GM21528 (cell line): ENCODE measurements around the gene SLC5A6.
A peak's percentile ranks its signal among the peaks of the same experiment; 100 is the strongest.

ENCODE experiments used
- ATAC-seq: cut with Tn5 transposase; IDR thresholded peaks from one replicate; pipeline ENCODE4 v1.9.1; 2021; ENCODE audit warnings: mild to moderate bottlenecking, moderate library complexity; ENCODE audit not compliant: unreplicated experiment, low FRiP score

Gene SLC5A6

DNA sequence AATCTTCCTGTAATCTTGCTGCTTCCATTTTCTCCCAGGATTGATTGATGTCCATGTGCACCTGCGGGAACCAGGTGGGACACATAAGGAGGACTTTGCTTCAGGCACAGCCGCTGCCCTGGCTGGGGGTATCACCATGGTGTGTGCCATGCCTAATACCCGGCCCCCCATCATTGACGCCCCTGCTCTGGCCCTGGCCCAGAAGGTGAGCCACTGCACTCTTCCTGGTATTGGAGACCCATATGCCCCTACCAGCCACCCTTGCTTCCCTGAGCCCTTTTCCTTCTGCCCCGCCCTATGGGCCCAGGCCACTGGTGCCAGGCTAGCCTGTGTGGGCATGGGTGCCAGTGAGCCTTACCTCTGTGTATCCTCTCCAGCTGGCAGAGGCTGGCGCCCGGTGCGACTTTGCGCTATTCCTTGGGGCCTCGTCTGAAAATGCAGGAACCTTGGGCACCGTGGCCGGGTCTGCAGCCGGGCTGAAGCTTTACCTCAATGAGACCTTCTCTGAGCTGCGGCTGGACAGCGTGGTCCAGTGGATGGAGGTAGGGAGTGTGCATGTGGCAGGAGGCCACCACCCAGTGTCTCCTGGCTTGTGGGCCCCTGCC lies 25.4 kb upstream of the SLC5A6 start:
- ATAC-seq, result no peak

DNA sequence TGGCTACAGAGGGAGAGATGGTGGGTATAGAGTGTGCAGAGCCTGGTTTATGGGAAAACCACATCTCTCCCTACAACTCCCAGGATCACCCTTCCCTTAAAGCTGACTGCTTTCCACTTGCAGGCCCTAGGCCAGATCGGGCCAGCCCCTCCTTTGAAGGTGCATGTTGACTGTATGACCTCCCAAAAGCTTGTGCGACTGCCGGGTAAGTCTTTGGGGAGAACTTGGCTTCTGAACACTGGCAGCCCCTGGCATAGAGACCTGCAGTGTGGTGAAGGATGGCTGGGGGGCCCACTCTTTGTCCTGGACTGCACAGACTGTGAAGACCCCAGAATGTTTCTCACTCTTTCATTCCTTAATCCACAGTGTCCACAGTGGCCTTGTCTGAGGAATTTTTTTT lies 24.6 kb upstream of the SLC5A6 start:
- ATAC-seq, result no peak

DNA sequence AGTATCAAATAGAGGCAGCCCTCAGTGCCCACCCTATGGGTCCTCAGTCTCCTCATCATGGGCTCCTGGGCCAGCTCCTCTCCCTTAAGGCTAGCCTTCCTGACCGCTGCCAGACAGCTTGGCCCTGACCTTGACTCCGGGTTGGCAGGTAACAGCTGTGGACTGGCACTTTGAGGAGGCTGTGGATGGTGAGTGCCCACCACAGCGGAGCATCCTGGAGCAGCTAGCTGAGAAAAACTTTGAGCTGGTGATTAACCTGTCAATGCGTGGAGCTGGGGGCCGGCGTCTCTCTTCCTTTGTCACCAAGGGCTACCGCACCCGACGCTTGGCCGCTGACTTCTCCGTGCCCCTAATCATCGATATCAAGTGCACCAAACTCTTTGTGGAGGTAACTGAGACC lies 24.1 kb upstream of the SLC5A6 start:
- ATAC-seq, result no peak

DNA sequence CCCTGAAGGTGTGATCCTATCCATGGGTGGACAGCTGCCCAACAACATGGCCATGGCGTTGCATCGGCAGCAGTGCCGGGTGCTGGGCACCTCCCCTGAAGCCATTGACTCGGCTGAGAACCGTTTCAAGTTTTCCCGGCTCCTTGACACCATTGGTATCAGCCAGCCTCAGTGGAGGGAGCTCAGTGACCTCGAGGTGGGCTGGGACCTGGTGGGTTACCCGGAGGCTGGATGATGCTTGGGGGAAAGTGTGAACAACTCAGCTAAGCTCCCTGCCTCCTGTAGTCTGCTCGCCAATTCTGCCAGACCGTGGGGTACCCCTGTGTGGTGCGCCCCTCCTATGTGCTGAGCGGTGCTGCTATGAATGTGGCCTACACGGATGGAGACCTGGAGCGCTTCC lies 21.3 kb upstream of the SLC5A6 start:
- no peak for ATAC-seq

DNA sequence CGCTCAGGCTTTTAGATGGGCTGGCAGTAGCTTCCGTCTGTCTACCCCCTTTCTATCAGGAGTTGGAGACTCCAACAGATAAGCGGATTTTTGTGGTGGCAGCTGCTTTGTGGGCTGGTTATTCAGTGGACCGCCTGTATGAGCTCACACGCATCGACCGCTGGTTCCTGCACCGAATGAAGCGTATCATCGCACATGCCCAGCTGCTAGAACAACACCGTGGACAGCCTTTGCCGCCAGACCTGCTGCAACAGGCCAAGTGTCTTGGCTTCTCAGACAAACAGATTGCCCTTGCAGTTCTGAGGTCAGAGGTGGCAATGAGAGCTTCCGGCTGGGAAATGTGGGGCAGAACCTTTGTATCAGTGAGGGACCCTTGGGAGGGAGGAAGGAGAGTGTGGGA lies 19.9 kb upstream of the SLC5A6 start:
- no peak for ATAC-seq

DNA sequence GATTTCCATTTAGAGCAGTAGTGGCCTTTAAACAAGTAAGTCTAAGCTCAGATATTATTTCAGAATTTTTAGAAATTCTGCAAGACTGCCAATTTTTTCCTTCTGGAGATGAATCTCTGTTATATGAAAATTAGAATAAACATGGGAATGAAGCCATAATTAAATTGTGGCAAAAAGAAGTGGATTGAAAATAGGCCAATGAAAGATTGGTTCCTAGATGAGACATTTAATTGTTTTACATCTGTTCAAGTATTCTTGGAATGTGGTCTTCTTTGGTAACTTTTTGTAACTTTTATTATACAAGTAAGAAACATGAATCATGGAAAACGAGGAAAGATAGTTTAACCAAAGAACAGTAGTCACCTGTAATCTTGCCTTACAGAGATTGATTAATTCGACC lies 15.4 kb upstream of the SLC5A6 start:
- no peak for ATAC-seq

DNA sequence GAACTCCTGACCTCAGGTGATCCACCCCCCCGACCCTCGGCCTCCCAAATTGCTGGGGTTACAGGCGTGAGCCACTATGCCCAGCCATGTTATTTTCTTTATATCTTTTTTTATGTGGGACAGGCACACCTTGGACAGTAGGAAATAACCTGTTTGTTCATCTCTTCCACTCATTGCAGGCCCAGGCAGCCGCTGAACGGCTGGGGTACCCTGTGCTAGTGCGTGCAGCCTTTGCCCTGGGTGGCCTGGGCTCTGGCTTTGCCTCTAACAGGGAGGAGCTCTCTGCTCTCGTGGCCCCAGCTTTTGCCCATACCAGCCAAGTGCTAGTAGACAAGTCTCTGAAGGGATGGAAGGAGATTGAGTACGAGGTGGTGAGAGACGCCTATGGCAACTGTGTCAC lies 13.5 kb upstream of the SLC5A6 start:
- ATAC-seq, result no peak

DNA sequence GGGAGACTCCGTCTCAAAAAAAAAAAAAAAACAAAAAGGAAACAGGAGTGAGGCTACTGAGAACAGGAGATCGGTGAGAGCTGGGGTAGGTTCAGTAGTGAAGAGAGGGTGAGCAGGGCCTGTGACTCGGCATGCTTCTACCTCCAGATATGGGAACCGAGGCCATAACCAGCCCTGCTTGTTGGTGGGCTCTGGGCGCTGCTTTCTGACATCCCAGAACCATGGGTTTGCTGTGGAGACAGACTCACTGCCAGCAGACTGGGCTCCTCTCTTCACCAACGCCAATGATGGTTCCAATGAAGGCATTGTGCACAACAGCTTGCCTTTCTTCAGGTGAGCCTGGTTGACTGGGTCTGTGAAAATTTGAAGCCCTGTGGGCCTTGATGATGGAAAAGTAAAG lies 11.3 kb upstream of the SLC5A6 start:
- no peak for ATAC-seq

DNA sequence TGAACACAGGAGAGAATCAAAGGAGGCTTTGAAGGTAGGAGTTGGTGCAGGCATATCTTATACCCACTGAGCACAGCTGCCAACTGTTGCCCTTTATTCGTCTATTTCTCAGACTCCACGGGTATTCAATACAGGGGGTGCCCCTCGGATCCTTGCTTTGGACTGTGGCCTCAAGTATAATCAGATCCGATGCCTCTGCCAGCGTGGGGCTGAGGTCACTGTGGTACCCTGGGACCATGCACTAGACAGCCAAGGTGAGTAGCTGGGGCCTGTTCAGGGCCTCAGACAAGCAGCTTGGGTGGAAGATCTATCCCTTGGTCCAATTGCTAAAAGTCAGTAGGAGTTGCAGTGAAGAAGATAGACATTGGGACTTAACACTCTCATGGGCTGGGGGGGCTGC lies 10.3 kb upstream of the SLC5A6 start:
- ATAC-seq, result no peak

DNA sequence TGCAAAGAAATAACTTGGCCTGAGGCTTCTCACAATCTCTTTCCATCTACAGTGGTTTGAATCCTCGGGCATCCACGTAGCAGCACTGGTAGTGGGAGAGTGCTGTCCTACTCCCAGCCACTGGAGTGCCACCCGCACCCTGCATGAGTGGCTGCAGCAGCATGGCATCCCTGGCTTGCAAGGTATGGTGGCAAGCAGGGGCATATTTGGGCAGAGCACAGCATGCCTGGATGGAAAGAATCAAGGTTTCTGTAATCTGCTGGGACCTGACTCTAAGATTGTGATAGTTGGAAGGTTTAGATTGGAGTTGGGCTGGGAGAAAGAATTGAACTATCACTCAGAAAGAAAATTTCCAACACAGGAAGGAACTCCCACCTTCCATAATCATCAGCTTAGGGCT lies 9.1 kb upstream of the SLC5A6 start:
- ATAC-seq, result no peak

DNA sequence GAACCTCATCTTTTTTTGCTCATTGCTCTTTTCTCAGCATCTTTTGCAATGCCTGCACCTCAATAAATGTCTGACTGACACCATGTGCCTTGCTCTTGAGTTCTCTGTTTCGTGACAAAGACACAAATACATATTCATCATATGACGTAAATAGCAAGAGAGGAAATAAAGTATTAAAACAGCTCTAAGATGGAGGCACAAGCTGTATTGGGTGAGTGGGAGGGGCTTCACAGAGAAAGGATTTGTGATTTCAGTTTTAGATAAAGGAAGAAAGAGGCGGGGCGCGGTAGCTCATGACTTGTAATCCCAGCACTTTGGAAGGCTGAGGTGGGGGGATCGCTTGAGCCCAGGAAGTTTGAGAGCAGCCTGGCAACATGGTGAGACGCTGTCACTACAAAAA lies 8.0 kb upstream of the SLC5A6 start:
- ATAC-seq, result no peak

DNA sequence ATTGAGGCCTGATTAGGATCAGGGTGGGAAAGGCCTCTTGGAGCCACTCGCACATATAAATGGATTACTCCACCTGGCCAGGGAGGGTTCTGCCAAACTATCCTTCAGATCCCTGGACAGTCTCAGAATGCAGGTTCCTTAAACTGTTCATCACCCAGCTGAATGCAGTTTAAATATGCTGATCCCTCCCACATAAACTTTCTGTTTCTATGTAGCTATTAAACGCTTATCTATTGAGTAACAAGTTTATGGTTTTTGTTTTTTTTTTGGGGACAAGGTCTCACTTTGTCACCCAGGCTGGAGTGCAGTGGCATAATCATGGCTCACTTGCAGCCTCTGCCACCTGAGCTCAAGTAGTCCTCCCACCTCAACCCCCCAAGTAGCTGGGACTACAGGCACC lies 7.0 kb upstream of the SLC5A6 start:
- ATAC-seq, result no peak

DNA sequence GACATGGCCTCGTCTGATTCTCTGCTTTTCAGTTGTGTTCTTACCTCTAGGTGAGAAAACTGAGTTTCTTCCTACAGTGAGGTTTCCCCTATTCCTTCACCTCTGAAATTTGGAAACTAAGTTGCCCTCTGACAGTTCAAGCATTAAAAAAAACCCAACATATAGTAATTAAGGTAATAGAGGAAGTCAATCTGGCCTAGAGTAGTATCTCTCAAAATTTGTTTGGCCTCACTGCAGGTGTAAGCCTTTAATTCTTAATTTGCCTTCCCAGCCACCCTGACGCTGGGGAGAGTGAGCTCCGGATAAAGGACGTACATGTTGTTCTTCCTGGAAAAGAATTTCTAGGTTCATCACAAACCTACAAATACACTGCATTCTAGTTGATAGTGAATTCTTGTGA lies 6.5 kb upstream of the SLC5A6 start:
- no peak for ATAC-seq

DNA sequence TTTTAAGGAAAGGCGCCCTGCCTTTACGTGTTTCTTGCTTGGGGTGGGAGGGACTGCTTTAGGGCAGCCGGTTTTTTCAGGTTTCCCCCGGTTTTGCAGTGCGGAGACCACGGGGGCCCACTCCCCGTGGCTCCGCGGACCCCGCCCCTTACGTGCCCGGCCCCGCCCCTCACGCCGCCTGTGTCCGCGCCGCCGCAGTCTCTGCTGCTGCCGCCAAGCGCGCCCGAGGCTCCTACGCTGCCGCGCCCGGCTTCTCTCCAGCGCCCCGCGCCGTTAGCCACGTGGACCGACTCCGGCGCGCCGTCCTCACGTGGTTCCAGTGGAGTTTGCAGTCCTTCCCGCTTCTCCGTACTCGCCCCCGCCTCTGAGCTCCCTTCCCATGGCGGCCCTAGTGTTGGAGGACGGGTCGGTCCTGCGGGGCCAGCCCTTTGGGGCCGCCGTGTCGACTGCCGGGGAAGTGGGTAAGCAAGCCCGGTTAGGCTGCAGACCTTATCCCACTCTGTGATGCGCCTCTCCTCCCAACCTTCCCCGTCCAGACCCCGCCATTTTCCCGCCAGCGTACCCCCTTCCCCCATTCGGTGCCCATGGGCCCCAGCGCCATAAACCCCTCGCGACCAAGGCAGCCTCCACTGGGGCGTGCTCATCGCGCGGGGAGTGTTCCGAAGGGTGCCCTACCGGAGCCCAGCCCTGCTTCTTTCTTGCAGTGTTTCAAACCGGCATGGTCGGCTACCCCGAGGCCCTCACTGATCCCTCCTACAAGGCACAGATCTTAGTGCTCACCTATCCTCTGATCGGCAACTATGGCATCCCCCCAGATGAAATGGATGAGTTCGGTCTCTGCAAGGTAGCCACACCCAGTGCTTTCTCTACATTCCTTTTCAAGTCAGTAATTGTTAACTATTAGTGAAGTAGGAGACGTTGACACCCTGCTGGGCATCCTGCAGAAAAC lies 5.4 kb upstream of the SLC5A6 start, which contains the start of gene CAD:
CAD (plus strand) TSS at position 197 of the 949 bp plus-strand sequence; CDS start at position 380, 183 bp downstream.
- ATAC-seq, result peak; percentile 72

DNA sequence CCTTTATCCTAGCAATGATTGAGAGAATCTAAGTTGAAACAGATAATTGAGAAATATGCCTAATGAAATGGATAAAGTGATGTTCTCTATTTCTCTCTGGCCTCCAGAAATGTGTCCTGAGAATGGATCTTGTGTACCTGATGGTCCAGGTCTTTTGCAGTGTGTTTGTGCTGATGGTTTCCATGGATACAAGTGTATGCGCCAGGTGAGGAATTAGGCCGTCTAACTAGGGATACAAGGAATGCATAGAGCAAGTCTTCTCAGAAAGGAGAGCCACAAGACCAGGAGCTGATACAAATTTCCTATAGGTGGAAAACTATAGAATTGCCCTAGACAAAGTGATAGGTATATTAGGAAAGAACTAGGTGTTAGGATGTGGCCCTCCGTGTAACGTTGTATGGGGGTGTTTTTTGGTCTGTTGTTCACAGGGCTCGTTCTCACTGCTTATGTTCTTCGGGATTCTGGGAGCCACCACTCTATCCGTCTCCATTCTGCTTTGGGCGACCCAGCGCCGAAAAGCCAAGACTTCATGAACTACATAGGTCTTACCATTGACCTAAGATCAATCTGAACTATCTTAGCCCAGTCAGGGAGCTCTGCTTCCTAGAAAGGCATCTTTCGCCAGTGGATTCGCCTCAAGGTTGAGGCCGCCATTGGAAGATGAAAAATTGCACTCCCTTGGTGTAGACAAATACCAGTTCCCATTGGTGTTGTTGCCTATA lies 4.5 kb upstream of the SLC5A6 start:
- ATAC-seq, result no peak

DNA sequence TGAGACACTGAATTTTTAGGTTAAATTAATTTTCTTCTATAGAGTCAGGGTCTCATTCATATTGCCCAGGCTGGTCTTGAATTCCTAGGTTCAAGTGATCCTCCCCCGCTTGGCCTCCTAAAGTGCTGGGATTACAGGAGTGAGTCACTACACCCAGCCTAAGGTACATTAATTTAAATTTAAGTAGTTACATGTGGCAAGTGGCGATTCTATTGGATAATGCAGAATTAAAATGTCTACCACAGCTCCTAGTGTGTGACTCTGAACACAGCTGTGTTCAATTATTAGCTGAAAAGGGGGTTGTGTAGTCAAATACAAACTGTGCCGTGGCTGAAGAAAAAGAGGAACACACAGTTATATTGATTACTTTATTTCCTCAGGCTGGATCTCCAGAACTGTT lies 2.9 kb upstream of the SLC5A6 start:
- no peak for ATAC-seq

DNA sequence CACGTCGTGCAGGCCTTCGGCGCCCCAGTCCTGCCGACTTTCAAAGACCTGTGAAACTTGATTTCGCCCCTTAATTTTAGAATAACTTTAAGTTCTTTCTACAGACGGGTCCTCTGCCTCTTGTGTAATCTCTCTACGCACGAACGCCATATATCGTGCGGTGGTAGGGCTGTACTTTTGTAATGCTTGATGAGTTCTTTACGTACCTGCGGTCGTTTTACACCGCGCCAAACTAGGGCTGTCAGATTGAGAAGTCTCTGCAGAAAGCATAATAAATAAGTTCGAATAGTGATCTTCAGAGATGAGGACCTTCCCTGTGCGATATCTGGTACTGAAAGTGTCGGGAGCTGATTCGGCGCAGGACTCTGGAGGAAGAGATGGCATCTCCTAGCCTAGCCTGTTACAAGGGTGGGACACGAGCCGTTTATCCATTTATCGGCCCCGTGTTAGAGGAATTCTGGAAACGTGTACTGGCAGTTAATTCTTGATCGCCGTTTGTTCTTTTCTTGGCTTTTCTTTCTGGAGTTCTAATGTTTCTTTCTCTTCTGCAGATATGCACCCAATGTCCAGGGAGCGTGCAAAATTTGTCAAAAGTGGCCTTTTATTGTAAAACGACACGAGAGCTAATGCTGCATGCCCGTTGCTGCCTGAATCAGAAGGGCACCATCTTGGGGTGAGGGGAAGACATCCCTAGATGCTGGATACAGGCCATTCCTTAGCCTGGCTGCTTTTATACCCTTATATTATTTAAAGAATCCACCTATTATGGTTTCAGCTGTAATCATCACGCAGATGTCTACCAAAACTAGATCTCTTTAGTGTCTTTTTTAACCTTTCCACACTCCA lies 781 bp upstream of the SLC5A6 start:
- ATAC-seq, result peak; percentile 9

DNA sequence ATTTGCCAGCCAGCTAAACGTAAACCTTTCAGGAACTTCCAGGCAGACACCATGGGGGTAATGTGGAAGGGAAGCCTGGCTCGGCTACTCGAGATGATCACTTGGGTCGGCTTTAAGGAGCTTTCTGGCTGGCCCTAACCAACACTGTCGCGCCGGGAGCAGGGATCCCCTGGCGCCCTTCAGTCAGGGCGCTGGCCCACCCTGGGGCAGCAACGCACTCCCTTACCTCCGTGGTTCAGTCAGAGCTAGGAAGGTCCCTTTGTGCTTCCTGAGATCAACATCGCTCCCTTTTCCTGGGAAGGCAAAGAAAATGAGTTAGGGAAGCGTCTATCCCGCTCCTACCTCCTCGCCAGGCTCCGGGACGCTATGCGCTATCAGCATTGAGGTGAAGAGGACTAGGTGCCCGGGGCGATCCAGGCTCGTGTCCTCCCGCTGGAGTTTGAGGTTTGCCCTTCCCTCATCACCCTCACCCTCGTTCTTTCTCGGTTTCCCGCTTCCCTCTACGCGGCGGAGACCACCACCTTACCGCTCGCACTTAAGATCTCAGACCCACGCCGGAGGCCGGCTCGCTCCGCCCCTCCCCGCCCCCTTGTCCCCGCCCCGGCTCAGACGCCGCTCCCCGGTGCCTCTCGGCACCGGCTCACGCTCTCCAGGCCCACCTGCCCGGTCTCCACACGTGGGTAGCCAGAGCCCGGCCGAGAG lies 676 bp downstream of the SLC5A6 start:
- ATAC-seq, result peak; percentile 11

DNA sequence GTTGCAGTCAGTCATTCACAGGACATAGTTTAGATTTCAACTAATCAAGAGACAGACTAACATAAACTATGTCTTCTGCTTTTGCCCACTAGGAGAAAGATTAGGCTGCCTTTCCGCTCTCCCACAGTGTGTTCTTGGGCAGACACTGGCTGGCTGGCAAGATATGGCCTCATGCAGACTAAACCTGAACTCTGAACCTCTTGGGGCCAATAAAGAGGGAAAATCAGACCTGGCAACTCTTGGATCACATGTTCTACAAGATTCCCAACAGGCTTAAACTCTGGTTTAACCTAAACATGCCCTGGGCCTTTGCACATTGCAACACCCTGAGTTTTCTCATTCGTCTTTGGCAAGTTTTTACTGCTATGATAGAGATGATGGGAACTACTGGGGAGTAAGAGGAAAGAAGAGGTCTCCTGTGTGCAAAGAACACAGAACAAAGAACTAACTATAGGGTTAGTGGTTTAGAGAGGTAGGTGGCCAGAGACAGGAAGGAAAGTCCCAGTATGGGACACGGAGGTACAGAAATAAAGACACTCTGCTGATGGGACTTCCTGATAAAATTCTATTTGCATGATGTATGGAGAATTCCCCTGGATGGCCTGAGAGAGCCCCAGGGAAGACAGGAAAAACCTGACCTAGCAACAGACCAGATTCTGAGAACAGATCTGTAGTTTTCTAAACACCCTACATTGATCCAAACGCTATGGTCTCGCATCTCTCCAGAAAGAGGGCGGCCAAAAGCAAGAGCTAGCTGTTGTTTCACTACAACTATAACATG lies 2.3 kb downstream of the SLC5A6 start:
- ATAC-seq, result no peak
